SK-N-SH treated with all-trans-retinoic acid at 6 μM for 48 hours (cell line): ENCODE results near the gene RMC1.

Experiments
- ATAC-seq: fragments of 200-7000 bp; cut with Tn5 transposase; 3 replicates; pipeline ENCODE4 v1.9.1; 2020; ENCODE audit warnings: mild to moderate bottlenecking, moderate library complexity
- ARNTL ChIP-seq: fragments of 450-650 bp; formaldehyde crosslinking; IDR thresholded peaks from 2 replicates; pipeline ENCODE4 v1.5.0; 2020; ENCODE audit warnings: low read depth, mild to moderate bottlenecking, moderate library complexity, borderline replicate concordance
- BACH2 ChIP-seq: fragments of 250-450 bp; sonication (Bioruptor Pico); IDR thresholded peaks from 2 replicates; pipeline ENCODE4 v1.9.0; 2021; ENCODE audit warnings: mild to moderate bottlenecking, borderline replicate concordance
- CREB5 ChIP-seq: fragments of 250-450 bp; sonication (Bioruptor Pico); IDR thresholded peaks from 2 replicates; pipeline ENCODE4 v1.5.1; 2020; ENCODE audit warnings: low read depth, mild to moderate bottlenecking, moderate library complexity
- CSRNP3 ChIP-seq: fragments of 250-450 bp; sonication (Bioruptor Pico); IDR thresholded peaks from 2 replicates; pipeline ENCODE4 v1.5.1; 2021; ENCODE audit warnings: mild to moderate bottlenecking, moderate library complexity
- ESRRG ChIP-seq: fragments of 250-450 bp; sonication (Bioruptor Pico); IDR thresholded peaks from 2 replicates; pipeline ENCODE4 v1.6.1; 2021; ENCODE audit warnings: mild to moderate bottlenecking
- GLIS3 ChIP-seq: fragments of 250-450 bp; sonication (Bioruptor Pico); IDR thresholded peaks from 2 replicates; pipeline ENCODE4 v1.5.0; 2020; ENCODE audit warnings: mild to moderate bottlenecking, moderate library complexity
- ISL1 ChIP-seq: fragments of 250-450 bp; sonication (Bioruptor Pico); IDR thresholded peaks from 2 replicates; pipeline ENCODE4 v2.1.2; 2022; ENCODE audit warnings: mild to moderate bottlenecking, moderate library complexity
- OSR1 ChIP-seq: fragments of 250-450 bp; sonication (Bioruptor Pico); IDR thresholded peaks from 2 replicates; pipeline ENCODE4 v1.8.0; 2022; ENCODE audit warnings: moderate library complexity, mild to moderate bottlenecking, inconsistent platforms
- PPARA ChIP-seq: fragments of 250-450 bp; sonication (Bioruptor Pico); IDR thresholded peaks from 2 replicates; pipeline ENCODE4 v1.5.0; 2020; ENCODE audit warnings: mild to moderate bottlenecking, borderline replicate concordance
- RARB ChIP-seq: fragments of 250-450 bp; sonication (Bioruptor Pico); IDR thresholded peaks from 2 replicates; pipeline ENCODE4 v1.8.0; 2021; ENCODE audit warnings: mild to moderate bottlenecking, moderate library complexity
- SNAI2 ChIP-seq: fragments of 250-450 bp; sonication (Bioruptor Pico); IDR thresholded peaks from 2 replicates; pipeline ENCODE4 v1.5.0; 2020; ENCODE audit warnings: mild to moderate bottlenecking, moderate library complexity
- TCF4 ChIP-seq: fragments of 250-450 bp; sonication (Bioruptor Pico); IDR thresholded peaks from 2 replicates; pipeline ENCODE4 v1.8.0; 2021; ENCODE audit warnings: mild to moderate bottlenecking, moderate library complexity, borderline replicate concordance
- TOX ChIP-seq: fragments of 250-450 bp; sonication (Bioruptor Pico); IDR thresholded peaks from 2 replicates; pipeline ENCODE4 v1.8.0; 2021; ENCODE audit warnings: mild to moderate bottlenecking, moderate library complexity, borderline replicate concordance
- ZC3H10 ChIP-seq: fragments of 250-450 bp; sonication (Bioruptor Pico); IDR thresholded peaks from 2 replicates; pipeline ENCODE4 v1.5.1; 2021; ENCODE audit warnings: mild to moderate bottlenecking, moderate library complexity
- ZFP3 ChIP-seq: fragments of 250-450 bp; sonication (Bioruptor Pico); IDR thresholded peaks from 2 replicates; pipeline ENCODE4 v1.5.0; 2020; ENCODE audit warnings: mild to moderate bottlenecking, moderate library complexity
- ZFP30 ChIP-seq: fragments of 450-650 bp; formaldehyde crosslinking; IDR thresholded peaks from 2 replicates; pipeline ENCODE4 v1.5.0; 2022; ENCODE audit warnings: mild to moderate bottlenecking, moderate library complexity
- ZNF565 ChIP-seq: fragments of 450-650 bp; formaldehyde crosslinking; conservative IDR thresholded peaks from 2 replicates; pipeline ENCODE4 v1.5.0; 2020; ENCODE audit warnings: low read depth, mild to moderate bottlenecking, moderate library complexity
- ZNF70 ChIP-seq: fragments of 450-650 bp; formaldehyde crosslinking; IDR thresholded peaks from 2 replicates; pipeline ENCODE4 v1.5.0; 2020; ENCODE audit warnings: mild to moderate bottlenecking, moderate library complexity
- TF ChIP-seq, protein P1 (sequence below): fragments of 250-450 bp; sonication (Bioruptor Pico); IDR thresholded peaks from 2 replicates; pipeline ENCODE4 v1.8.0; 2021; ENCODE audit warnings: low read depth, mild to moderate bottlenecking, moderate library complexity, borderline replicate concordance
- TF ChIP-seq, protein P2 (sequence below): fragments of 250-450 bp; sonication (Bioruptor Pico); IDR thresholded peaks from 2 replicates; pipeline ENCODE4 v1.8.0; 2020; ENCODE audit warnings: mild to moderate bottlenecking, moderate library complexity, borderline replicate concordance
- TF ChIP-seq, protein P3 (sequence below): fragments of 250-450 bp; sonication (Bioruptor Pico); IDR thresholded peaks from 2 replicates; pipeline ENCODE4 v1.5.0; 2020; ENCODE audit warnings: mild to moderate bottlenecking, moderate library complexity

Gene RMC1

DNA sequence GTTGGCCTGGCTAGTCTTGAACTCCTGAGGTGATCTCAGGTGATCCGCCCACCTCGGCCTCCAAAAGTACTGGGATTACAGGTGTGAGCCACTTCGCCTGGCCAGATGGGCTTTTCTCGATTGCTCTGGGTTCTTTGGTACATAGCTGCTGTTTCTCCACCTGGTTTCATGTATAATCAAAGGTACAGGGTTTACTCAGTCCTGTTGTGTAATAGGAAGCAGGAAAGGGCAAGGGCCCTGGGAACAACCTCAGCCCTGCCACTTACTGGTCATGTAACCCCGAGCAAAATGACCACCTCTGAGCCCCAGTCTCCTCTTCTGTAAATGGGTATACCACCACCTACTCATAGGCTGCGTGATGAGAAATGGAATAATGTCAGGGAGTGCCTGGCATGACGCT lies 34.0 kb downstream of the RMC1 start:
- ATAC-seq = no peak
- TF ChIP-seq, protein P1, sequence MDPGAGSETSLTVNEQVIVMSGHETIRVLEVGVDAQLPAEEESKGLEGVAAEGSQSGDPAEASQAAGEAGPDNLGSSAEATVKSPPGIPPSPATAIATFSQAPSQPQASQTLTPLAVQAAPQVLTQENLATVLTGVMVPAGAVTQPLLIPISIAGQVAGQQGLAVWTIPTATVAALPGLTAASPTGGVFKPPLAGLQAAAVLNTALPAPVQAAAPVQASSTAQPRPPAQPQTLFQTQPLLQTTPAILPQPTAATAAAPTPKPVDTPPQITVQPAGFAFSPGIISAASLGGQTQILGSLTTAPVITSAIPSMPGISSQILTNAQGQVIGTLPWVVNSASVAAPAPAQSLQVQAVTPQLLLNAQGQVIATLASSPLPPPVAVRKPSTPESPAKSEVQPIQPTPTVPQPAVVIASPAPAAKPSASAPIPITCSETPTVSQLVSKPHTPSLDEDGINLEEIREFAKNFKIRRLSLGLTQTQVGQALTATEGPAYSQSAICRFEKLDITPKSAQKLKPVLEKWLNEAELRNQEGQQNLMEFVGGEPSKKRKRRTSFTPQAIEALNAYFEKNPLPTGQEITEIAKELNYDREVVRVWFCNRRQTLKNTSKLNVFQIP (CRISPR knock-in tag) = no peak
- TF ChIP-seq BACH2 (CRISPR knock-in tag) (no peak), OSR1 (CRISPR knock-in tag) (no peak), GLIS3 (CRISPR knock-in tag) (no peak), TCF4 (no peak), CSRNP3 (CRISPR knock-in tag) (no peak), PPARA (CRISPR knock-in tag) (no peak), ZNF70 (CRISPR knock-in tag) (no peak), ARNTL (CRISPR knock-in tag) (no peak), RARB (no peak), ZFP3 (CRISPR knock-in tag) (no peak), ZC3H10 (CRISPR knock-in tag) (no peak), ZFP30 (no peak), ESRRG (no peak), SNAI2 (CRISPR knock-in tag) (no peak), ZNF565 (no peak), ISL1 (CRISPR knock-in tag) (no peak)
- TF ChIP-seq, protein P2, sequence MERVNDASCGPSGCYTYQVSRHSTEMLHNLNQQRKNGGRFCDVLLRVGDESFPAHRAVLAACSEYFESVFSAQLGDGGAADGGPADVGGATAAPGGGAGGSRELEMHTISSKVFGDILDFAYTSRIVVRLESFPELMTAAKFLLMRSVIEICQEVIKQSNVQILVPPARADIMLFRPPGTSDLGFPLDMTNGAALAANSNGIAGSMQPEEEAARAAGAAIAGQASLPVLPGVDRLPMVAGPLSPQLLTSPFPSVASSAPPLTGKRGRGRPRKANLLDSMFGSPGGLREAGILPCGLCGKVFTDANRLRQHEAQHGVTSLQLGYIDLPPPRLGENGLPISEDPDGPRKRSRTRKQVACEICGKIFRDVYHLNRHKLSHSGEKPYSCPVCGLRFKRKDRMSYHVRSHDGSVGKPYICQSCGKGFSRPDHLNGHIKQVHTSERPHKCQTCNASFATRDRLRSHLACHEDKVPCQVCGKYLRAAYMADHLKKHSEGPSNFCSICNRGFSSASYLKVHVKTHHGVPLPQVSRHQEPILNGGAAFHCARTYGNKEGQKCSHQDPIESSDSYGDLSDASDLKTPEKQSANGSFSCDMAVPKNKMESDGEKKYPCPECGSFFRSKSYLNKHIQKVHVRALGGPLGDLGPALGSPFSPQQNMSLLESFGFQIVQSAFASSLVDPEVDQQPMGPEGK = no peak
- TF ChIP-seq, protein P3, sequence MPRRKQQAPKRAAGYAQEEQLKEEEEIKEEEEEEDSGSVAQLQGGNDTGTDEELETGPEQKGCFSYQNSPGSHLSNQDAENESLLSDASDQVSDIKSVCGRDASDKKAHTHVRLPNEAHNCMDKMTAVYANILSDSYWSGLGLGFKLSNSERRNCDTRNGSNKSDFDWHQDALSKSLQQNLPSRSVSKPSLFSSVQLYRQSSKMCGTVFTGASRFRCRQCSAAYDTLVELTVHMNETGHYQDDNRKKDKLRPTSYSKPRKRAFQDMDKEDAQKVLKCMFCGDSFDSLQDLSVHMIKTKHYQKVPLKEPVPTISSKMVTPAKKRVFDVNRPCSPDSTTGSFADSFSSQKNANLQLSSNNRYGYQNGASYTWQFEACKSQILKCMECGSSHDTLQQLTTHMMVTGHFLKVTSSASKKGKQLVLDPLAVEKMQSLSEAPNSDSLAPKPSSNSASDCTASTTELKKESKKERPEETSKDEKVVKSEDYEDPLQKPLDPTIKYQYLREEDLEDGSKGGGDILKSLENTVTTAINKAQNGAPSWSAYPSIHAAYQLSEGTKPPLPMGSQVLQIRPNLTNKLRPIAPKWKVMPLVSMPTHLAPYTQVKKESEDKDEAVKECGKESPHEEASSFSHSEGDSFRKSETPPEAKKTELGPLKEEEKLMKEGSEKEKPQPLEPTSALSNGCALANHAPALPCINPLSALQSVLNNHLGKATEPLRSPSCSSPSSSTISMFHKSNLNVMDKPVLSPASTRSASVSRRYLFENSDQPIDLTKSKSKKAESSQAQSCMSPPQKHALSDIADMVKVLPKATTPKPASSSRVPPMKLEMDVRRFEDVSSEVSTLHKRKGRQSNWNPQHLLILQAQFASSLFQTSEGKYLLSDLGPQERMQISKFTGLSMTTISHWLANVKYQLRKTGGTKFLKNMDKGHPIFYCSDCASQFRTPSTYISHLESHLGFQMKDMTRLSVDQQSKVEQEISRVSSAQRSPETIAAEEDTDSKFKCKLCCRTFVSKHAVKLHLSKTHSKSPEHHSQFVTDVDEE = no peak

- TF ChIP-seq GLIS3 (CRISPR knock-in tag) (no peak), ESRRG (no peak), BACH2 (CRISPR knock-in tag) (no peak), ZNF70 (CRISPR knock-in tag) (no peak), SNAI2 (CRISPR knock-in tag) (no peak), ZNF565 (no peak), TOX (CRISPR knock-in tag) (no peak), OSR1 (CRISPR knock-in tag) (no peak)
- no peak for ATAC-seq
These were observed 34.7 kb downstream of the RMC1 start for GRCh38 chr18:23538001-23538400.

DNA sequence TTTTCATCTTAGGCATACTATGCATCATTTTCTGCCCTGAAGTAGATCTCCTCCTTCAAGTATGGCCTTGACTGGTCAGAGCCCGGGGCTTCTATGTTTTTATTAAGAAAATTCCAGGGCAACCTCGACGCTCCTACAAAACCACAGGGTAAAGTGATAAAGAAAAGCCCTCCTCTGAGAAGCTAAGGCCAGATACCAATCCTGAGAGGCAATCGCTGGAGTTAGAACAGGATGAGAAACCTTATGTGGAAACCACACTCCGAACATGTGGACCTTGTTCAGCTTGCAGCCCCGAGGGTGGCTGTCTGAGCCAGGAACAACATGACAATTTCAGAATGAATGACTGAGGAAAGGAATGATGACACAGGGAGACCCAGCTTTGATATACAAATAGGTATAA lies 35.6 kb downstream of the RMC1 start:
- no peak for TF ChIP-seq CREB5 (CRISPR knock-in tag)
- TF ChIP-seq ARNTL (CRISPR knock-in tag) = no peak
- TF ChIP-seq ZFP3 (CRISPR knock-in tag) = no peak
- ATAC-seq = no peak

GRCh38 chr18:23539296-23539695 lies 36.0 kb downstream of the RMC1 start:
- ATAC-seq = no peak
- TF ChIP-seq, protein P1 (CRISPR knock-in tag) = no peak
